HG03439 (cell line): Measurements from ENCODE around the gene GRID2IP.
A peak's percentile ranks its signal among the peaks of the same experiment; 100 is the strongest.

ENCODE experiments used
- ATAC-seq: cut with Tn5 transposase; IDR thresholded peaks from one replicate; pipeline ENCODE4 v1.9.1; 2021; ENCODE audit warnings: mild to moderate bottlenecking, moderate library complexity; ENCODE audit not compliant: unreplicated experiment

Gene GRID2IP

DNA sequence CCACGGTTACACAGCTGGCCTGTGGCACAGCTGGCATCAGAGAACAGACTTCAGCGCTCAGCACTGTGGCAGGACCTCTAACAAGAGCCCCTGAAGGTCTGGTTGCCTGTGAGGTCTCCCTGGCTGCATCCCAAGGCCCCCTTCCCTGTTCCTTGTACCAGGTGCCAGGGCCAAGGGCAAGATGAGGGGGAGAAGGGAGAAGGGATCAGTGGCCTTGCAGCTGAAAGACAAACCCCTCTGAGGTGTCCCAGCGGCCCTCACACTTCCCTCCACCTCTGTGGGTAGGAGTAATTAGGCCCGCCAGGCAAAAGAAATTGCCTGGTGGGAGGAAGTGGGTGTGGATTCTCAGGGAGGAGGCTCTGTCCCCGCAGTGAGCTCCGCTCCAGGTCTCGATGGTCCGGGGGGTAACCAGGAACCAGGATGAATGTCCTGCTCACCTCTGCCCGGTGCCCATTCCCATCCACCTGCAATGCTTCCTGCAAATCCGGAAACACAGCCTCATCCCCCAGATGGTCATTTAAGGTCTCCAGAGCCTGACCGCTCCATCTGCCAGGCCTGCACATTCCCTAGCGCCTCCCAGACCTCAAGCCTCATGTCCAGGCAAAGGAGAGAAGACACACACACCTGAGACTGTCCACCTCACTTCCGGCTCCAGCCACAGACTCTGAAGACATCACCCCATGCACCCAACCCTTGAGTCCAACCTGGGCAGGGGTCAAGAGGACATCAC is 22.7 kb downstream of the GRID2IP start:
- no peak for ATAC-seq

DNA sequence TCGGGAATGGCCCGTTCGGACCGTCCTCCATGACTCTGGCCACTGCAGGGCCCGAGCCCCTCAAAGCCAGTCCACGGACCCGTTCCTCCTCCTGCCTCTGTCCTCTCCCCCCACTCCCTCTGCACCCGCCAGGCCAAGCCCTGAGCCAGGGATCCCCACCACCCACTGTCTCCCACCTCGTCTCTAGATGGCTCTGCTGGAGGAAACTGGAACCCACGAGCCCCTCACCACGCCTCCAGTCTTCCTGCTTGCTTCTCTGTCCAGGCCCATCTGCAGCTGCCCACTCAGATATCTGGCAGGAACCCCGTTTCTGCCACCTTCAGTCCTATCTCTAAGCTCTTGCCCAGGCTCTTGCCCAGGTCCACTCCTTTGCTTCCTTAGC is 24.3 kb downstream of the GRID2IP start:
- ATAC-seq: no peak

DNA sequence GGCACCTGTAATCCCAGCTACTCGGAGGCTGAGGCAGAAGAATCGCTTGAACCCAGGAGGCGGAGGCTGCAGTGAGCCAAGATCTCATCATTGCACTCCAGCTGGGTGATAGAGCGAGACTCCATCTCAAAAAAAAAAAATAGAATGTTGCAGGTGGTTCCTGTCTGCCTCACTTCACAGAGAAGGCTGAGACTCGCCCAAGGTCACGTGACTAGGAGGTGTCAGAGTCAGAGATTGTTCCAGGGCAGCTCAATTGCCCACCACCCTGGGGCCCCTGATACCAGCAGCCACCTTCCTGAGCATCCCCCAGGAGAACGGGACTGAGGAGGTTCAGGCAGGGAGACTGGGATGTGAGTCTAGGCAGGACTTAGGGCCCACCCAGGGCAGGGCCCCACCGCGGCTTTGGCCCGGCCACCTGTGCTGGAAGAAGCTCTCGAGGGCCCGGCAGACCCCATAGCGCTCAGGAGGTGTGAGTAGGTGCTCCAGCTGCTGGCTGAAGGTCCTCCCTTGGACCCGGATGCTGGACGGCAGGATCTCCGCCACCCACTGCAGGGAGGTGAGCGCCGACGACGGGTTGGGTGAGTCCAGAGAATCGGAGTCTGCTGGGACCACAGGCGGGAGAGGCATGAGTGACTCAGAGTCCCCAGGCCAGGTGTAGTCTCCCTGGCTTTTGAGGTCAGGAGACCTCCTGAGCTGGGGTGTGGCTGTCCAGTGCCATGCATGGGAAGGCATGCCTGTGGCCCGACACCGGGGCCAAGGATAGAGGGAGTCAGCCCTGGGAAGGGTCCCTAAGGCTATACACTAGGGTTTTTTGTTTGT is 30.9 kb downstream of the GRID2IP start:
- ATAC-seq: no peak

DNA sequence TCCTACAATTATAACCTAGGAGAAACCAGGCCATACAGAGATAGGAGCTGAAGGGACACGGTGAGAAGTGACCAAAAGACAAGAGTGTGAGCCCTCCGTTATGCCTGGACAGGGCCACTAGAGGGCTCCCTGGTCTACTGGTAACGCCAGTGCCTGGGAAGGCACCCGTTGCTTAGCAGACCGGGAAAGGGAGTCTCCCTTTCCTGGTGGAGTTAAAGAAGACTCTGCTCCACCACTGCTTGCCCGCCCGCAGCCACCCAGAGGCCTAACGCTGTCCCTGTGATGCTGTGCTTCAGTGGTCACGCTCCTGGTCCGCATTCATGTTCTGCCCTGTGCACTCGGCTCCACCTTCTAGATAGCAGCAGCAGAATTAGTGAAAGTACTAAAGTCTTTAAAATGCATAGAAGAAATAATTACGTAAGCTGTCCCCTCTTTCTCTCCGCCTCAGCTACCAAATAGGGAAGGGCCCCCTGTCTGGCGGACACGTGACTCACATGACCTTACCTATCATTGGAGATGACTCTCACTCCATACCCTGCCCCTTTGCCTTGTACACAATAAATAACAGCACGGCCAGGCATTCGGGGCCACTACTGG is 34.8 kb downstream of the GRID2IP start:
- ATAC-seq: peak; percentile 57

DNA sequence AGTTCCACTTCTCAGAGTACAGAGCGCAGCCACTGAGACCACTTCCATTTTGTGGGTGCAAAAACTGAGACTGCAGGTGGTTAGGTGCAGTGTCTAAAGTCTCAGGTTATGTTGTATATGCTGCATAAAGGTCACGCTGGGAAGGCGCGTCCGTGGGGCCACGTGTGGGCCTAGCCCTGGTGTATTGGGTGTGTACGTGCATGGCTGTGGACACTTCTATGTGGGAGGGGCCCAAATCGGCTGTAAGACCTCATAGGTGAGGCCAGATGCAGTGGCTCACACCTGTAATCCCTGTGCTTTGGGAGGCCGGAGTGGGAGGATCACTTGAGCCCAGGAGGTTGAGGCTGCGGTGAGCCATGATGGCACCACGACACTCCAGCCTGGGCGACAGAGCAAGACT is 37.7 kb downstream of the GRID2IP start:
- ATAC-seq: no peak

DNA sequence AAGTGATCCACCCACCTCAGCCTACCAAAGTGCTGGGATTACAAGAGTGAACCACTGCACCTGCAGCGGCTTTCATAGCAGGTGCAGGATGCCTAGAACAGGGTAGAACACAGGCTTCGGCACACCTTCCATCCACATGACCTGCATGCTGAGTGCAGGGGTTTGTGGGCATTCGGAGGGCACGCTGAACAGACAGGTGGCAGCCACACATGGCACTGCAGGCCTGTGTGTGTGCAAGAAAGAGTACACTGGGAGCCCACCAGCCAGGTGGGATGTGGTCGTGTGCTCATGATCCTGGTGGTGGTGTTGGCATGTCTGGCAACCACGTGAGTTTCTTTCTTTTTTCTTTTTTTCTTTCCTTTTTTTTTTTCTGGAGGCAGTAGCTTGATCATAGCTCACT is 38.4 kb downstream of the GRID2IP start:
- no peak for ATAC-seq

DNA sequence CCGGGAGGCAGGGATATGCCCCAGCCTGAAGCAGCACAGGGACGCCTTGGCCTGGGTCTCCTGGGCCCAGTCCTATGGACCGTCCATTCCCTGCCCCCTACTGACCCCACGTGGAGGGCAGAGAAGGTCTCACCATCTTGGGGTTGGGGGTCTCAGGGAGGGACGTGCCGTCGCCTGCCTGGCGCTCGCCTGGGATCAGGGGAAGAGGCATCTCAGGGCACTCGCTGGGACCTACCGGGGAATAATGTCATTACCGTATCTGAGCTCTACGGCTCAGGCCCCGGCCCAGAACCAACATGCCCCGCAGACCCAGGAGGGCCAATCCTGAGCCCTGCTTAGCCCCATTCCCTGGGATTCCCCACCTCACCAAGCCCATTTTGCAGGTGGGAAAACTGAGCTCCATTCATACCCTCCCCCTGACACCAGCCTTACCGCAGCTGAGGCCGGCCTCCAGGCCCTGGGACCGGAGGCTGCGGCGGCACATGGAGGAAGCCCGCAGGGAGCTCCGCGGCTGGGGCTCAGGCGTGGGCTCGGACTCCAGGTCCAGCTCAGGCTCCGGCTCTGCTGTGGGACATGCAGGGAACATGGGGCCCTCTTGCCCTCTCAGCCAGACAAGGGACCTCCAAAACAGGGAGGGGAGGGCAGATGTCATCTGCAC is 40.7 kb downstream of the GRID2IP start:
- ATAC-seq: no peak

DNA sequence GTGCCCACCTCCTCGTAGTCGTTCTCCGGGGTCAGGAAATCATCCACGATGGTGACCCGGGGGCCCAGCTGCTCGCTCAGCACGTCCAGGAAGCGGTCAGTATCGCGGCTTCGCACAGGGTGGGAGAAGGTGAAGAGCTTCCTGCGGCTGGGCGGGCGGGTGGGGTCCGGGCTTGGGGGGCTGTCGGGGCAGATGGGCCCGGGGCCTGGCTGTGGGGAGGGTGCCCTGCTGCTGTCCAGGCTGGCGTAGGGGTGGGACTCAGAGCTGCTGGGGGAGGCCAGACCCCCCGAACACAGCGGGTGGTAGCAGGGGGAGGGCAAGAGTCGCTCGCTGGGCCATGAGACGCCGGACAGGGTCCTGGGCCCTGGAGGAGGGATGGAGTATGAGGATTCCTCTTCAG is 42.3 kb downstream of the GRID2IP start:
- no peak for ATAC-seq

DNA sequence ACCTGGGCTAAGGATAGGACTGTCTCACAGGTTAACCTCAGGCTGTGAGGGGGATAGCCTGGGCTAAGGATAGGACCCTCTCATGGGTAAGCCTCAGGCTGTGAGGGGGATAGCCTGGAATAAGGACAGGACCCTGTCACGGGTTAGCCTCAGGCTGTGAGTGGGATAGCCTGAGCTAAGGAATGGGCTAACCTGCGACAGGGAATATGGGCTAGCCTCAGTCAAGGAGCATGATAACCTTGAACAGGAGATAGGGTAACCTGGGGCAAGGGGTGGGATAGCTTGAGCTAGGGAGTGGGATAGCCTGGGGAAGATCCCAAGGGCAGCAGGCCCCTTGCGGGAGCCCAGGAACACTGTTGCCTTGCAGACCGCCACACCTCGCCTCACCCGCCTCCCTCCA is 42.7 kb downstream of the GRID2IP start:
- ATAC-seq: no peak

DNA sequence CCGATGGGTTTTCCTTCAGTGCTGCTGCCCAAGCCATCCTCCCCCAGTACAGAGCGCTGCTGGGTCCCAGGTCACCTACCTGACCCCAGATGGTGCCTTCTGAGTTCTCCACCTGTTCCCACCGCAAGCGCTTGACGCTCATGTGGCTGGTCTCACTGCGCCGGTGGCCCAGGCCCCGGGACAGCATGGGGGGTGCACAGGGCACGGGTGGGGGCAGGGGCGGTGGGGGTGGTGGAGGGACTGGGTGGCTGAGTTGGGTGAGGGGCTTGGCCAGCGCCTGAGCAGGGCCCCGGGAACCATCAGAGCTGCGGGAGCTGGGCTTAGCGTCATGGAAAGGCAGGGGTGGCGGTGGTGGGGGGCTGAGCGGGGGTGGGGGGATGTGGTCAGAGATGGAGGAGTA is 43.4 kb downstream of the GRID2IP start:
- no peak for ATAC-seq

DNA sequence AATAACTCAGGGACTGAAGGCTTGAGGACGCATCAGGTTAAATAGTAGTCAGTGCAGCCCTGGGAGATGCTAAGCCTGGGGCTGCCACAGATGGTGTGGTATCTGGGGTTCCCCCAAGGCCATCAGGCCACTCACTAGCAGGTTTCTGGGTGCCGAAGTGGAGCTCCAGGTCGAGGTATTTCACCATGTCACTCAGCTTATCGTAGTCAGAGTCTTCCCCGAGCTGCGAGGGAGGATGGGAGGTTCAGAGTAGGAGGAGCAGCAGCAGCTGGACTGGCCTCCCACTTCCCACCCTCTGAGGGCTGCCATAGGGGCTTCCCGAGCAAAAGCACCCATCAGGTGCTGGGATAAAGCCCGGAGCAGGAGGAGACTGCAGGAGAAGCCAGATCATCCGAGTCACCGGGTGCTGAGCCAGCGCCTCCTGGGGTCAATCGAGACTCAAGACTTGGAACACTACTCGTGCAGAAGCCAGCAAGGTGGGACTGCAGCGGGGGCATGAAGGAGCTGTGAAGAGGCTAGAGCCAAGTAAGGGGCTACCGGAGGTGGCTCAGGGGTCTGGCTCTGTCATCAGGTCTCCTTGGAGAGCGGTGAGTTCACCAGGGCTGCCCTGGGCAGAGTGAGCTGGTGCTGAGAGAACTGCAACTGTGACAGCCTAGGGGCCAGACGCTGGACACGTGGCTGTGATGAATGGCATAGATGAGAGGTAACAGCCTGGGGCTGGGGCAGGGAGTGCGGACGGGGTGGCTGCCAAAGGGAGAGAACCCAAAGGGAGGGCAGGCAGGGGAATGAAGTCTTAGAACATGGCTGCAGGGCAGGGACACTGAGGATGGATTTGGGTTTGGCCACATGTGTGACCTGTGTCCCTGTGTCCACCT is 45.3 kb downstream of the GRID2IP start:
- no peak for ATAC-seq

DNA sequence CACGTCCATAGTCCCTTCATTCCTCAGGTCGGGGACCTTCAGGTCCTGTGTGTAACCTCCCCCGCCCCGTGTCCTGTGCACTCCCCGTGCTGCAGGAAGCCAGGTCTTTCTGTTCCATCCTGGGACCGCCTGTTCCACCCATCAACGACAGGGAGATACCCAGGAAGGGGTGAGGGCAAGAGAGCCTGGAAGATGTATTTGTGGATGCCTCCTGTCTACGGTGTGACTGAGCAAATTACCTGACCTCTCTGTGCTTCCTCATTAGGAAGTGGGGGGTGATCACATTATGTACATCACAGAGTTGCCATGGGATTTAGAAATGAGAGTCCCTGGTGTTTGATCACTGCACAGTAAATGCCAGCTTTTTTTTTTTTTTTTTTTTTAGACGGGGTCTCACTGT is 46.3 kb downstream of the GRID2IP start:
- ATAC-seq: no peak

DNA sequence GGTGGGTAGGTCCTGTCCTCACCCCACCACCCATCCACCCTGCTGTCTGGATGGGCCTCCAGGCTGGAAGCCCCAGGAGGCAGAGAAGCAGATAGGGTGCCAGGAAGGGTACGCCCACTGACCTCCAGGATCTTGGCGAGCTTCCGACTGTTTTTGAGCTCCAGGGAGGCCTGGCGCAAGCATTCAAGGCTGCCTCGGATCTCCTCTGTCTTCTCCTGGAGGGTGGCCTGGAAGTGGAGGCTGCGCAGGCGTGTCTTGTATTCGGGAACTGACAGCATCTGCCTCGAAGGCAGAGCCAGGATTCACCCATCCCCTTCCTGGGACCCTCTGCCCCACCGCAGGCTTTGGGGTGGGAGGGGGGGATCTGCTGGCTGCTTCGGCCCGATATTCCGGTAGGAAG is 48.4 kb downstream of the GRID2IP start:
- ATAC-seq: no peak

DNA sequence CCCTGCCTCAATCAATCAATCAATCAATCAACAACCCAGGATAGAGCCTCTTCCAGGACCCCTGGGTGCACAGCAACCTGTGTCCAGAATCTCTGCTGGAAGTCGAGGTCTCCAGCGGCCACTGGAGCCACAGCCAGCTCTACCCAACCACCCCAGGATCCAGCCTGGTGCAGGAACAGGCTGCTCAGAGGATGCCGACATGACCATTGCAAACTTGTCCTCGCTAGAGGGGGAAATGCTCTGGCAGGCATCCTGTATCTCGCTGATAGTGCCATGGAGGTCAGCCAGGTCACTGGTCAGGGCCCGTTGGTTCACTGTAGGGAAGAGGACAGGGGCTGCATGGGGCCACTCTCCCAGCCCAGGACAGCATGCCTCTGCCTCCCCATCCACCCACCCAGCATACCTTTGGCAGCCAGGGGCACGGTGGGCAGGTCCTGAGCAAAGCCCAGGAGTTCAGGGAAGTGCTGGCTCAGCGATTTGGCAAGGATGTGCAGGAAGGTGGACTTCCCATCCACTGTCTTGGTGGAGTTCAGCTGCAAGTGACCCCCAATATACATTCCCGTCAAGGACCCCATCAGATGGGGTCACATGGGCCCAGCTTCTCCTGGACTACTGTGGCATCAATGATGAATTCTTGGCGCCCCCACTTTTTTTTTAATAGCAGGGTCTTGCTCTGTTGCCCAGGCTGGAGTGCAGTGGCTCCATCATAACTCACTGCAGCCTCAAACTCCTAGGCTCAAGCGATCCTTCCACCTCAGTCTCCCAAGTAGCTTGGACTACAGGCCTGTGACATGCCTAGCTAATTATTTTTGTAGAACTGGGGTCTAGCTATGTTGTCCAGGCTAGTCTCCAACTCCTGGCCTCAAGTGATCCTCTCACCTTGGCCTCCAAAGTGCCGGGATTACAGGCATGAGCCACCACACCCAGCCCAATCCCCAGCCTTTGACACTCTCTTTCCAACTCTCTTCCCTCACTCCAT is 49.4 kb downstream of the GRID2IP start:
- ATAC-seq: no peak

DNA sequence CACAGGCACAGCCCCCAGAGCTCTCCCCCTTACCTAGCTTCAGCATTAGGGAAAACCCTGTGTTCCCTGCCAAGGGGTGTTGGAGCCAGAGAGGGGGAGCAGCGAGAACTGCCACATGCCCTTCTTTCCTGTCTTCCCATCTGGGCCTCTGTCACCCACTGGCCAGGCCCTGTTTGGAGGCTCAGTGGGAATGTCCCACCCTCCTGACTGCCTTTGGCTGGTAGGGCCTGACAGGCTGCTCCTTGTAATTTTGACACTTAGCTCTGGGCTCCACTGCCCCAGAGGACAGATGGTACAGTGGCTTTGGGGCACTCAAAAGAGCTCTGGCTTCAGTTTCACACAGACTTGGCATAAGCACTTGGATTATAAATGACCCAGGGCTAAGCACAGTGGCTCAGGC is 50.6 kb downstream of the GRID2IP start:
- ATAC-seq: no peak

DNA sequence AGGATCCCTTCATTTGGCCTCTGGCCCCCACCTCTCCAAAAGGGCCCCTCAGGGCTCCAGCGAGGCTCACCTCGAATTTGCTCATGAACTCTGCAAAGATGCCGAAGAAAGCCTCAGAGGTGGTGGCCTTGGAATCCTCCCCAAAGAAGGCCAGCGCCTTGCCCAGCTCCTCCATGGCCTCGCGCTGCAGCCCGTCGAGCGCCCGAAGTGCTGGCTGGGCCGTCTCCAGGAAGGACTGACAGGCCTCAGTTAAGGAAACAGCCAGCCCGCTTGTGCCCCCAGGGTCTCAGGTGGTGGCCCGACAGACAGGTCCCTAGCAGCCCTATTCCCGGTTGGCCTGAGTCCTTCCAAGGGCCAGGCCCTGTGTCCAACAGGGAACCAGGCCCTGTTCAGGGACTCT is 53.3 kb downstream of the GRID2IP start:
- ATAC-seq: no peak

DNA sequence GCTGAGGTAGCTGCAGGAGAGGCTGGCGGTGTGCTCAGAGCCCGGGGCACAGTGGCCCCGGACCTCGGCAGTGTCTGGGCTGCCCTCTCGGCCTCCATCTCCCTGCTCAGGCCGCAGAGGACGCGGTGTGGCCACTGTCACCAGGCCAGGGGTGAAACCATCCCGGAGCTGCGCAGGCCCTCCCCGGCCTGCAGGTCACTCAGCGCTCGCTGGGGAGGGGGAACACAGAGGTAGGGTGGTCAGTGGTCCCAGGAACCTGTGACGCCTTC is 53.7 kb downstream of the GRID2IP start:
- no peak for ATAC-seq

DNA sequence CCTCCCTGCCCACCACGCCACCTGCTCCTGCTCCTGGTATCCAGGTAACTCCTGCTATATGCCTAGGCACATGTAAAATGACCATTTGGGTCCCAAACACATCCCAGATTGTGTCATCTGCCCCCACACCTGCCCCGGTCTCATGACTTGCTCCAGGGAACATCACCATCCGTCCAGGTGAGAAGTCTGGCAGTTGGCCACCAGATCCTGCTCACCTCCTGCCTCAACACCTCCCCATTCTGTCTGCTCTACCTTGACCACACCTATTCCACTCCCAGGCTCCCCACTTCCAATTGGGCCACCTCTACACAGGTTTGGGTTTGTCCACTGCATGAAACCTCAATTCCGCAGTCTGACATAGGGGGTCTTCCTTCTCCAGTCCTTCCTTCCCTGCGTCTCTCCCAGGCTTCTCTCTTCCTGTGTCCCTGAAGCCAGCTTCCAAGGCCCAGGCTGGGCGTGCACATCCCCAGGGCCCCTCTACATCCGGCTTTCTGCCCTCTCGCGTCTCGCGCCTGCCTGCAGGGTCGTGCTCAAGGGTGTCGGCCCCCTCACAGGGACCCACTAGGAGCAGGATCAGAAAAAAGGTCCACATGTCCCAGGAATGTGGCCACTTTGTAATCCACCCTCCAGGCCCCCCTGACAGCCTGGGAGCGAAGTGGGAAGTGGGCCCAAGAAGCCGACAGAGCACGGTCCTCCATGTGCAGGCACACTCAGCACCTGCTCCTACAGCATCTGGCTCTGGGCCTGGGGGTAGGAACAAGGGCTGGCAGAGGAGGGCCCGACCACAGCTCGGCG is 54.2 kb downstream of the GRID2IP start:
- ATAC-seq: no peak
